Peyer's patch (tissue), 4 donors: Measurements from ENCODE around the gene IMMP2L.

ENCODE experiments used
- CTCF ChIP-seq, 6 experiments: fragments of 450-650 bp in 4 of 6; fragments of 200-600 bp in 2 of 6; sonication (generic) in 1 of 6; IDR thresholded peaks; one replicate each; pipeline ENCODE4 v1.5.1; 2017 to 2019; ENCODE audit warnings: antibody characterized with exemption in 6 of 6, mild to moderate bottlenecking in 3 of 6, moderate library complexity in 1 of 6
- POLR2A ChIP-seq, 2 donors: fragments of 450-650 bp; IDR thresholded peaks; one replicate each; pipeline ENCODE4 v1.5.1; 2017; ENCODE audit warnings: antibody characterized with exemption in 2 of 2, mild to moderate bottlenecking in 2 of 2, moderate library complexity in 2 of 2

- TF ChIP-seq CTCF (IDR thresholded peaks at IDR 0.05) (no peak), POLR2A (IDR thresholded peaks at IDR 0.05) (no peak)
Measured at GRCh38 chr7:110885474-110885873, 676.8 kb downstream of the IMMP2L start.
